IMR-90 (cell line): ENCODE measurements around the gene STEAP1. TPM values are rescaled to one million over a fixed set of nuclear protein-coding genes. Genes with fewer than 3 reads are reported as not detected.
"Not testable (repeated sequence)": the region's sequence is repeated elsewhere in the genome, so short reads cannot be mapped to it uniquely, and the experiment has no call there.

Source experiments
- ATAC-seq: fragments of 200-7000 bp; cut with Tn5 transposase; 2 replicates; pipeline ENCODE4 v1.9.1; 2020; ENCODE audit warnings: low read depth, mild to moderate bottlenecking, moderate library complexity
- BruUV-seq: library from RNA; stranded (reverse); fragments of 400-500 nt; replicated peaks from 2 replicates; lab custom pipeline; 2021; lab: Mats Ljungman, UMichigan
- CTCF ChIA-PET: fragments of 300-600 bp; formaldehyde crosslinking; extraction: SDS; loops from one replicate; lab custom pipeline; 2021; ENCODE audit warnings: antibody characterized with exemption; lab: Yijun Ruan, JAX
- POLR2A ChIA-PET: fragments of 300-600 bp; sonication (Branson Sonifier 250); formaldehyde crosslinking; loops from one replicate; lab custom pipeline; 2022; ENCODE audit warnings: antibody characterized with exemption; ENCODE audit not compliant: unreplicated experiment; lab: Charles Lee
- DNase-seq: peaks from one replicate; pipeline ENCODE4 v3.0.0; 2013
- H2AFZ ChIP-seq: replicated peaks from 2 replicates; pipeline ENCODE3; 2013; ENCODE audit warnings: low read length, mild to moderate bottlenecking; ENCODE audit not compliant: poor library complexity
- H2AK5ac ChIP-seq: 2 replicates; pipeline ENCODE4 v1.6.1; 2013; ENCODE audit warnings: low read depth, low read length, inconsistent platforms
- H2AK9ac ChIP-seq: replicated peaks from 2 replicates; pipeline ENCODE3; 2013; ENCODE audit warnings: mild to moderate bottlenecking, low read depth, low read length, moderate library complexity; ENCODE audit not compliant: poor library complexity
- H2BK120ac ChIP-seq: 2 replicates; pipeline ENCODE4 v1.6.1; 2013; ENCODE audit warnings: low read depth, low read length, inconsistent platforms
- H2BK15ac ChIP-seq: 3 replicates; pipeline ENCODE4 v1.6.1; 2013; ENCODE audit warnings: low read depth, low read length, inconsistent platforms
- H2BK20ac ChIP-seq: 2 replicates; pipeline ENCODE4 v1.6.1; 2013; ENCODE audit warnings: low read depth, mild to moderate bottlenecking, inconsistent platforms, low read length, moderate library complexity
- H2BK5ac ChIP-seq: 2 replicates; pipeline ENCODE4 v1.6.1; 2013; ENCODE audit warnings: mild to moderate bottlenecking, low read depth, low read length, inconsistent platforms; ENCODE audit not compliant: poor library complexity, severe bottlenecking
- H3K14ac ChIP-seq: replicated peaks from 2 replicates; pipeline ENCODE4 v1.6.1; 2013; ENCODE audit warnings: low read depth, low read length, inconsistent platforms
- H3K18ac ChIP-seq: 2 replicates; pipeline ENCODE4 v1.6.1; 2013; ENCODE audit warnings: low read depth, low read length, control low read depth
- H3K23ac ChIP-seq: 2 replicates; pipeline ENCODE4 v1.6.1; 2013; ENCODE audit warnings: low read depth, low read length, inconsistent platforms
- H3K27ac ChIP-seq: 2 replicates; pipeline ENCODE4 v1.5.1; 2013; ENCODE audit warnings: mild to moderate bottlenecking, control low read depth, low read length; ENCODE audit not compliant: insufficient read depth
- H3K27me3 ChIP-seq: 2 replicates; pipeline ENCODE4 v1.6.1; 2013; ENCODE audit warnings: low read length; ENCODE audit not compliant: control insufficient read depth, insufficient read depth
- H3K36me3 ChIP-seq: 2 replicates; pipeline ENCODE4 v1.6.1; 2013; ENCODE audit warnings: low read length, mixed read lengths; ENCODE audit not compliant: control insufficient read depth, insufficient read depth
- H3K4ac ChIP-seq: 2 replicates; pipeline ENCODE4 v1.6.1; 2013; ENCODE audit warnings: low read depth, low read length, inconsistent platforms
- H3K4me1 ChIP-seq: 2 replicates; pipeline ENCODE4 v1.6.1; 2013; ENCODE audit warnings: low read length, mixed read lengths; ENCODE audit not compliant: control insufficient read depth, insufficient read depth
- H3K4me2 ChIP-seq: 2 replicates; pipeline ENCODE4 v1.6.1; 2013; ENCODE audit warnings: low read depth, mild to moderate bottlenecking, control low read depth, low read length, moderate library complexity
- H3K4me3 ChIP-seq: 2 replicates; pipeline ENCODE4 v1.5.1; 2013; ENCODE audit warnings: low read depth, mild to moderate bottlenecking, control low read depth, low read length, moderate library complexity; ENCODE audit not compliant: insufficient read depth
- H3K56ac ChIP-seq: 2 replicates; pipeline ENCODE4 v1.6.1; 2013; ENCODE audit warnings: low read length, inconsistent platforms; ENCODE audit not compliant: insufficient read depth; ENCODE audit errors: extremely low read depth
- H3K79me1 ChIP-seq, 2 experiments: 2 replicates each; pipeline ENCODE4 v1.6.1; 2013; ENCODE audit warnings: low read length in 2 of 2, inconsistent platforms in 1 of 2, low read depth in 1 of 2
- H3K9ac ChIP-seq: 2 replicates; pipeline ENCODE4 v1.6.1; 2013; ENCODE audit warnings: low read depth, low read length, control low read depth
- H3K9me1 ChIP-seq: 2 replicates; pipeline ENCODE4 v1.6.1; 2013; ENCODE audit warnings: low read length, inconsistent platforms; ENCODE audit not compliant: insufficient read depth
- H3K9me3 ChIP-seq: 2 replicates; pipeline ENCODE4 v1.6.1; 2013; ENCODE audit warnings: low read length; ENCODE audit not compliant: control insufficient read depth, insufficient read depth
- H4K20me1 ChIP-seq: 2 replicates; pipeline ENCODE4 v1.6.1; 2013; ENCODE audit warnings: low read length, inconsistent platforms; ENCODE audit not compliant: insufficient read depth
- H4K5ac ChIP-seq: 2 replicates; pipeline ENCODE4 v1.6.1; 2013; ENCODE audit warnings: mild to moderate bottlenecking, low read depth, low read length, control low read depth
- H4K8ac ChIP-seq, 2 experiments: 2 replicates each; pipeline ENCODE4 v1.6.1; 2013; ENCODE audit warnings: low read depth in 2 of 2, low read length in 2 of 2, control low read depth in 1 of 2, inconsistent platforms in 1 of 2
- H4K91ac ChIP-seq: 2 replicates; pipeline ENCODE4 v1.6.1; 2013; ENCODE audit warnings: low read depth, low read length, inconsistent platforms; ENCODE audit not compliant: insufficient read depth
- WGBS, 2 experiments: methylation state at CpG; one replicate each; pipeline versions ENCODE4 v1.1.5 to v1.1.7; 2013; ENCODE audit warnings: missing lambda C conversion rate in 2 of 2; ENCODE audit not compliant: insufficient read length in 1 of 2; ENCODE audit errors: extremely low coverage in 2 of 2; 5-methylcytosine and 5-hydroxymethylcytosine counted together
- dilution Hi-C: fragments of 300-500 bp; cut with HindIII; formaldehyde crosslinking; loops from one replicate; pipeline ENCODE4 v1.14.3; 2018; ENCODE audit warnings: low sequenced_read_pairs; ENCODE audit not compliant: unreplicated experiment
- in situ Hi-C: fragments of 300-500 bp; cut with MboI; formaldehyde crosslinking; loops from 3 replicates; pipeline ENCODE4 v1.14.3; 2019; ENCODE audit warnings: low sequenced_read_pairs, inconsistent platforms, mixed read lengths
- intact Hi-C: fragments of 100-400 bp; cut with micrococcal nuclease; formaldehyde crosslinking; loops from 2 replicates; pipeline ENCODE4 v1.10.0; 2022
- polyA plus RNA-seq, 3 experiments: library from polyadenylated mRNA; depleted of rRNA; stranded (reverse); fragments of >200 nt; gene quantifications; 2 replicates each; pipeline ENCODE4 v1.2.3, GENCODE V29; 2012; ENCODE audit warnings: low replicate concordance in 1 of 3
- total RNA-seq: library from RNA; depleted of rRNA; stranded (reverse); fragments of >200 nt; gene quantifications from 2 replicates; pipeline ENCODE4 v1.2.3, GENCODE V29; 2012

Gene STEAP1
- total and polyA plus RNA-seq, 2 of the 4 experiments (the other 2 are of a cell fraction), result 3.9 to 5.2 TPM

DNA sequence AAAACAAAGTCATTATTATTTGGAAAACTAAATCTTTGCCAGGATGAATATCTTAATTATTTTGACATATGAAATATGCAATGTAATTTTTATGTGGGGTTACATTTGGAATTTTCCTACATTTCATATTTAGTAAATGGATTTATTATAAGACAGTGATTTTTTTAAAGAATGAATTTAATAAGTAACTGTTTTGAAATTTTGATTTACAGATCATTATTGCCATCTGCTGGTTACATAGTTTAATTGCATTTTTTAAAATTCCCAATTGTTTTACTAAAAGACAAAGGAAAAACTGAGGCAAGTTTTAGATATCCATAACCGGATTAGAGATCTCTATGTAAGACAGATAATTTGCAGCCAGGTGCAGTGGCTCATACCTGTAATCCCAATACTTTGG, 39.3 kb upstream of the STEAP1 start:
- H3K36me3 ChIP-seq, H2AFZ ChIP-seq, H3K4me2 ChIP-seq, H2AK9ac ChIP-seq, H3K9me3 ChIP-seq, H2BK120ac ChIP-seq, BruUV-seq, H3K27ac ChIP-seq, H4K20me1 ChIP-seq, in situ Hi-C loops, H3K4me1 ChIP-seq, DNase-seq, H2BK20ac ChIP-seq, H3K79me1 ChIP-seq, H4K5ac ChIP-seq, H4K91ac ChIP-seq, H3K18ac ChIP-seq, POLR2A ChIA-PET, ATAC-seq, H2BK5ac ChIP-seq, H3K9ac ChIP-seq, dilution Hi-C loops, H3K4ac ChIP-seq, H2BK15ac ChIP-seq, H3K4me3 ChIP-seq, H3K23ac ChIP-seq, H3K56ac ChIP-seq, H3K9me1 ChIP-seq, H3K14ac ChIP-seq, H2AK5ac ChIP-seq, H4K8ac ChIP-seq: not testable (repeated sequence)
- peaks cover 12% of the 10 kb centered on the region for H3K27me3 ChIP-seq
- intact Hi-C loops, result loop anchor here (5.0 kb wide), 1 partner anchor 1328 kb away; no protein-coding TSS in a partner anchor
- no CpG with 5 or more reads among the region's 1 CpG for WGBS, 2 experiments
- CTCF ChIA-PET, result interaction anchor here (0.6 kb wide), 1 partner anchor 14 kb away, joined by 3 read pairs; no protein-coding TSS in a partner anchor

DNA sequence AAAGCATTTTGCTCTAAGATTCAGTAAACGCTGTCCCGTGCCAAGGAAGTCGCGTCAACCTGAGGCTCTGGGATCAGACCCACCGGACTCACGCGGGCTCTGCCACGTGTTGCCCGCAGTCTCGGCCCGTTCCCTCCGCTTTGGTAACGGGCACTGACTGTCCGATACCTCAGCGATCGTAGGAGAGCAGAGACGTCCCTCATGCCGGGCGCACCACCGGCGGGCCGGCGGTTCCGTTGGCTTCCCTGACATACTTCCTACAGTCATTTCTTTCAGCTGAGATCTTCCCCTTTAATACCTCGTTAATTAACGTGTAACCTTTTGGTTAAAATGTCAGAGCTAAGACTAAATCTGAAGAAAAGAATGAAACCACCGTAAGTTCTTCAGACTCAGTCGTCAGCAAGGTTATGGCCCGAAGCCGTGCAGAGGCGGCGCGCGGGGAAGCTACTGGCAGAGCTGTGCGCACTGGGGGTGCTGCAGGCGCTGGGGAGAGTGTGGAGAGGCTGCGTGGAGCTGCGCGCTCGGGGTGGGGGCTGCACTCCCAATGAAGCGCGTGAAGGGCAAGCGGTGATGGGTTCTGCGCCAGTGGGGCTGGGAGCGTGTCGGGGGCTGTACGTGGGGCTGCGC, 35.6 kb upstream of the STEAP1 start:
- dilution Hi-C loops, H3K23ac ChIP-seq, H2BK15ac ChIP-seq, H3K14ac ChIP-seq, H3K4ac ChIP-seq, H4K5ac ChIP-seq, H2AFZ ChIP-seq, H3K27ac ChIP-seq, H3K36me3 ChIP-seq, H2BK20ac ChIP-seq, H4K8ac ChIP-seq, in situ Hi-C loops, H3K56ac ChIP-seq, H3K9me1 ChIP-seq, H3K18ac ChIP-seq, H4K20me1 ChIP-seq, H2BK5ac ChIP-seq, DNase-seq, H3K4me1 ChIP-seq, BruUV-seq, H2AK9ac ChIP-seq, H3K9ac ChIP-seq, H4K91ac ChIP-seq, CTCF ChIA-PET, POLR2A ChIA-PET, H2AK5ac ChIP-seq, H2BK120ac ChIP-seq, H3K79me1 ChIP-seq, H3K9me3 ChIP-seq: not testable (repeated sequence)
- WGBS, 2 experiments, result 6% methylated on average over 15 of the region's 48 CpGs; no CpG with 5 or more reads in 1 of the 2 experiments
- peak; percentile 54; the same call in 1 of the 2 replicates for ATAC-seq
- Histone ChIP-seq H3K4me3 (peak overlapping the region; percentile 26; the same call in 1 of the 2 replicates), H3K4me2 (peak overlapping the region; percentile 72), H3K27me3 (peaks cover 12% of the 10 kb centered on the region)
- intact Hi-C loops, result loop anchor here (2.0 to 5.0 kb wide), 2 partner anchors 1331 to 1876 kb away; no protein-coding TSS in a partner anchor
